ENCODE data around the gene DSCAML1.

GRCh38 chr11:117459979-117460300 lies 337.1 kb downstream of the DSCAML1 start:
- no peak for TF ChIP-seq CTCF (IDR thresholded peaks at IDR 0.05)
- no peak for TF ChIP-seq POLR2A (IDR thresholded peaks at IDR 0.05)

Measured in uterus (tissue), 2 donors.